Pancreas (tissue), 10 donors: ENCODE measurements around the gene C12orf43. TPM values are rescaled to one million over a fixed set of nuclear protein-coding genes. Genes with fewer than 3 reads are reported as not detected.

Experiments used
- ATAC-seq, 4 donors: fragments of 200-7000 bp; cut with Tn5 transposase; one replicate each; pipeline versions ENCODE4 v1.8.0 to v1.9.1; 2020; ENCODE audit warnings: mild to moderate bottlenecking in 4 of 4, moderate library complexity in 4 of 4
- DNase-seq, 6 donors: peaks; one replicate each; pipeline ENCODE4 v3.0.0-alpha.2; 2020
- FAIRE-seq: peaks from 2 replicates; lab custom pipeline; 2012; peaks lifted over from hg19 to GRCh38; lab: Jason Lieb, UNC
- H3K27ac ChIP-seq, 4 donors: fragments of 200-600 bp; sonication (generic); 1 replicate in 3 of 4; 2 replicates in 1 of 4; pipeline versions ENCODE4 v1.5.0 to v1.8.0; 2020
- H3K27me3 ChIP-seq, 4 donors: fragments of 200-600 bp; one replicate each; pipeline ENCODE4 v1.8.0; 2021
- H3K36me3 ChIP-seq, 3 donors: fragments of 200-600 bp; sonication (generic) in 1 of 3; one replicate each; pipeline versions ENCODE4 v1.5.0 to v1.8.0; 2020 to 2021
- H3K4me1 ChIP-seq, 3 donors: fragments of 200-600 bp; one replicate each; pipeline ENCODE4 v1.8.0; 2021
- H3K4me3 ChIP-seq, 4 donors: fragments of 200-600 bp; sonication (generic) in 2 of 4; one replicate each; pipeline versions ENCODE4 v1.5.0 to v1.8.0; 2020 to 2021
- H3K9me3 ChIP-seq, 4 donors: fragments of 200-600 bp; one replicate each; pipeline ENCODE4 v1.8.0; 2021
- WGBS, 2 donors: extraction: QIAGEN DNeasy Blood & Tissue Kit; methylation state at CpG; one replicate each; pipeline ENCODE4 v1.1.7; 2013; 5-methylcytosine and 5-hydroxymethylcytosine counted together
- intact Hi-C, 3 donors: fragments of 100-400 bp; cut with DNase I; formaldehyde crosslinking; loops; one replicate each; pipeline versions ENCODE4 v1.11.1 to v1.14.2; 2022
- polyA plus RNA-seq, 2 donors: library from polyadenylated mRNA; stranded (reverse); fragments of 200-250 nt; gene quantifications; one replicate each; pipeline ENCODE4 v1.2.3, GENCODE V29; 2013
- total RNA-seq, 6 donors: library from RNA; stranded (reverse); fragmentation: NEBNext Ultra II Directional in 4 of 6; extraction: Animal tissue kit (Norgen Biotek cat#: 25700) in 4 of 6; gene quantifications; one replicate each; pipeline versions ENCODE4 v1.2.1 to v1.2.4, GENCODE V29; 2021 to 2023
- TF ChIP-seq, protein P1 (sequence below), 4 donors: fragments of 200-600 bp; sonication (generic) in 3 of 4; IDR thresholded peaks; one replicate each; pipeline versions ENCODE4 v1.5.0 to v1.8.0; 2021; ENCODE audit warnings: antibody characterized with exemption in 4 of 4
- donor health status: healthy with polysubstance abuse.
- donor health status: DM: no; HTN: no; CAD: no; lungs with moderate emphysema.
- donor health status: DM: no; HTN: no; CAD: no.
- donor health status: control.
- donor health status: control.
- donor health status: Bipolar disorder and iron deficiency.
- donor health status: DM: yes; HTN: yes; CAD: no.
- donor health status: DM: no; HTN: no; CAD: no.
- donor health status: DM: no; HTN: no; CAD: no.
- donor health status: DM: yes; HTN: yes; CAD: no.

C12orf43 gene
- total and polyA plus RNA-seq, 8 donors = 4.5 to 7.9 (median 6.8) TPM

- TF ChIP-seq, protein P1, sequence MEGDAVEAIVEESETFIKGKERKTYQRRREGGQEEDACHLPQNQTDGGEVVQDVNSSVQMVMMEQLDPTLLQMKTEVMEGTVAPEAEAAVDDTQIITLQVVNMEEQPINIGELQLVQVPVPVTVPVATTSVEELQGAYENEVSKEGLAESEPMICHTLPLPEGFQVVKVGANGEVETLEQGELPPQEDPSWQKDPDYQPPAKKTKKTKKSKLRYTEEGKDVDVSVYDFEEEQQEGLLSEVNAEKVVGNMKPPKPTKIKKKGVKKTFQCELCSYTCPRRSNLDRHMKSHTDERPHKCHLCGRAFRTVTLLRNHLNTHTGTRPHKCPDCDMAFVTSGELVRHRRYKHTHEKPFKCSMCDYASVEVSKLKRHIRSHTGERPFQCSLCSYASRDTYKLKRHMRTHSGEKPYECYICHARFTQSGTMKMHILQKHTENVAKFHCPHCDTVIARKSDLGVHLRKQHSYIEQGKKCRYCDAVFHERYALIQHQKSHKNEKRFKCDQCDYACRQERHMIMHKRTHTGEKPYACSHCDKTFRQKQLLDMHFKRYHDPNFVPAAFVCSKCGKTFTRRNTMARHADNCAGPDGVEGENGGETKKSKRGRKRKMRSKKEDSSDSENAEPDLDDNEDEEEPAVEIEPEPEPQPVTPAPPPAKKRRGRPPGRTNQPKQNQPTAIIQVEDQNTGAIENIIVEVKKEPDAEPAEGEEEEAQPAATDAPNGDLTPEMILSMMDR (IDR thresholded peaks at IDR 0.05) = no peak
- peaks cover 0 to 6% (median 4%) of the 10 kb centered on the region in 3 donors for H3K4me1 ChIP-seq
- H3K27me3 ChIP-seq = no peaks in the 10 kb centered on the region
- 73 to 76% methylated on average over 6 of the region's 6 CpGs for WGBS, 2 donors
- ATAC-seq (no peak), FAIRE-seq (no peak), DNase-seq (no peak)
- no peak overlapping the region for H3K4me3 ChIP-seq
- intact Hi-C loops = loop anchor here in 1 of 3 donors (5.0 kb wide), 1 partner anchor 70 kb away; no protein-coding TSS in a partner anchor
- H3K36me3 ChIP-seq = peaks cover 0 to 5% (median 4%) of the 10 kb centered on the region in 3 donors
- H3K9me3 ChIP-seq = no peaks in the 10 kb centered on the region
- H3K27ac ChIP-seq = no peak overlapping the region
Measured at GRCh38 chr12:121011820-121012219, 4.5 kb downstream of the C12orf43 start.

GRCh38 chr12:121010860-121011259, 5.4 kb downstream of the C12orf43 start:
- no peaks in the 10 kb centered on the region for H3K27me3 ChIP-seq
- DNase-seq (no peak), ATAC-seq (no peak), FAIRE-seq (no peak)
- H3K36me3 ChIP-seq = peaks cover 0 to 5% (median 4%) of the 10 kb centered on the region in 3 donors
- intact Hi-C loops = loop anchor here in 1 of 3 donors (5.0 kb wide), 1 partner anchor 69 kb away; no protein-coding TSS in a partner anchor
- no peaks in the 10 kb centered on the region for H3K9me3 ChIP-seq
- H3K27ac ChIP-seq = no peak overlapping the region
- 79 to 81% methylated on average over 8 of the region's 8 CpGs for WGBS, 2 donors
- TF ChIP-seq, protein P1 (IDR thresholded peaks at IDR 0.05) = no peak
- H3K4me1 ChIP-seq = peaks cover 0 to 5% (median 4%) of the 10 kb centered on the region in 3 donors
- no peak overlapping the region for H3K4me3 ChIP-seq

- FAIRE-seq = no peak
- intact Hi-C loops = loop anchor here in 2 of 3 donors (5.0 to 10.0 kb wide), 2 partner anchors 65 to 67 kb away; no protein-coding TSS in a partner anchor
- ATAC-seq = peak; percentile 91 to 99 (median 94)
- peak in 3 of 6 donors; percentile 62 to 70 (median 63) for DNase-seq
- H3K4me1 ChIP-seq = no peaks in the 10 kb centered on the region
- 30 to 33% methylated on average over 10 of the region's 10 CpGs for WGBS, 2 donors
- no peak overlapping the region for H3K27ac ChIP-seq
- no peaks in the 10 kb centered on the region for H3K9me3 ChIP-seq
- TF ChIP-seq, protein P1 (IDR thresholded peaks at IDR 0.05) = peak; percentile 22 to 46 (median 40)
- no peaks in the 10 kb centered on the region for H3K27me3 ChIP-seq
- H3K4me3 ChIP-seq = no peak overlapping the region
- peaks cover 0 to 5% (median 4%) of the 10 kb centered on the region in 3 donors for H3K36me3 ChIP-seq
Measured at GRCh38 chr12:121009741-121010140, 6.5 kb downstream of the C12orf43 start.

DNA sequence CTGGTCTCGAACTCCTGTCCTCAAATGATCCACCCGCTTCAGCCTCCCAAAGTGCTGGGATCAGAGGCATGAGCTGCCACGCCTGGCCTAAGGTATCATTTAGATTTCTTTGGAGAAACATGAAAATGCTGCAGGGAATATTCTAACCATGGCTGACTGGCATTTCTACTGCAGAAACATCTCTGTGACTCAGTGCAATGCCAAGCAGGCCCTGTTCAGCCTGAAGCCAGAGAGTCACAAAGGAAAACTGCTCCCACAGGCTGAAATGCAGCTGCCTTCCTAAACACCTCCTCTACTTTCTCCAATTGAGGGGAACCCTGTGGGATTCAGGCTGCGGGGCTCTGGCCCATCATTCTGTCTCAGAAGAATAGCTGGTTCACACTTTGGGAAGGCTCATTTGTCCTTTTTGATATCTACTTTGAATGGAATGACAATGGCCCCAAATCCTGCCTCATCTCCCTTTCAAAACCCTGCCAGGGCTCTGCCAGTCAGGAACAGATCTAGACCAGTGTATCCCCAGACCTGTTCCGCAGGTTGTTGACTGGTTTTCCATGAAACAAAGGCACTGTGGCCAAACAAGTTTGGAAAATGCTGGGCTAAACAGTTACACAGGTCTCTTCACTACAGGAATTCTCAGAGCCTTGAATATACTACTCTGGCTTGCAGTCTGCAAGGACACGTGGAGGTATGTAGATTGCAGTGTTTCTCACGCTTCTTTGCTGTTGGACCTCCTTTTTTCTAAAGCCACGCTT, 7.8 kb downstream of the C12orf43 start:
- no peaks in the 10 kb centered on the region for H3K9me3 ChIP-seq
- H3K4me1 ChIP-seq = no peaks in the 10 kb centered on the region
- TF ChIP-seq, protein P1 (IDR thresholded peaks at IDR 0.05) = no peak
- H3K4me3 ChIP-seq = no peak overlapping the region
- WGBS, 2 donors = 94 to 95% methylated on average over 8 of the region's 8 CpGs
- no peak for FAIRE-seq
- no peaks in the 10 kb centered on the region for H3K27me3 ChIP-seq
- DNase-seq = no peak
- H3K36me3 ChIP-seq = peaks cover 4 to 11% (median 5%) of the 10 kb centered on the region in 3 donors
- ATAC-seq = no peak
- intact Hi-C loops = loop anchor here in 1 of 3 donors (10.0 kb wide), 1 partner anchor 64 kb away; no protein-coding TSS in a partner anchor
- H3K27ac ChIP-seq = no peak overlapping the region
